Measurements from ENCODE around the gene FAM149A.

Gene FAM149A

GRCh38 chr4:186104114-186104889 lies at the start of gene FAM149A:
Gene FAM149A (plus strand): TSS chr4:186104704.
- no peak for TF ChIP-seq CTCF (conservative IDR thresholded peaks at IDR 0.05; ENCODE audit: control insufficient read depth, insufficient read depth, low read depth, low read length)
- no peak for DNase-seq (ENCODE audit: low read depth)
- no peak within 1 kb of the TSS for H3K4me3 ChIP-seq (ENCODE audit: control insufficient read depth, low read depth, low read length)

- no peak overlapping the region for H3K4me3 ChIP-seq (ENCODE audit: control insufficient read depth, low read depth, low read length)
- no peak for DNase-seq (ENCODE audit: low read depth)
- TF ChIP-seq CTCF (conservative IDR thresholded peaks at IDR 0.05; ENCODE audit: control insufficient read depth, insufficient read depth, low read depth, low read length), result no peak
Measured at GRCh38 chr4:186058253-186058979, 46.1 kb upstream of the FAM149A start.

- DNase-seq (ENCODE audit: low read depth), result no peak
- H3K4me3 ChIP-seq (ENCODE audit: control insufficient read depth, low read depth, low read length), result no peak overlapping the region
- TF ChIP-seq CTCF (conservative IDR thresholded peaks at IDR 0.05; ENCODE audit: control insufficient read depth, insufficient read depth, low read depth, low read length), result no peak
Measured at GRCh38 chr4:186058980-186059316, 45.6 kb upstream of the FAM149A start.

- no peak overlapping the region for H3K4me3 ChIP-seq (ENCODE audit: control insufficient read depth, low read depth, low read length)
- no peak for DNase-seq (ENCODE audit: low read depth)
- no peak for TF ChIP-seq CTCF (conservative IDR thresholded peaks at IDR 0.05; ENCODE audit: control insufficient read depth, insufficient read depth, low read depth, low read length)
Measured at GRCh38 chr4:186061921-186062320, 42.6 kb upstream of the FAM149A start.

GRCh38 chr4:186067757-186068385 lies 36.6 kb upstream of the FAM149A start:
- peak; percentile 57 for DNase-seq (ENCODE audit: low read depth)
- TF ChIP-seq CTCF (conservative IDR thresholded peaks at IDR 0.05; ENCODE audit: control insufficient read depth, insufficient read depth, low read depth, low read length), result peak; percentile 44
- no peak overlapping the region for H3K4me3 ChIP-seq (ENCODE audit: control insufficient read depth, low read depth, low read length)

- no peak for TF ChIP-seq CTCF (conservative IDR thresholded peaks at IDR 0.05; ENCODE audit: control insufficient read depth, insufficient read depth, low read depth, low read length)
- peak within 1 kb of the TSS; percentile 59 for H3K4me3 ChIP-seq (ENCODE audit: control insufficient read depth, low read depth, low read length)
- DNase-seq (ENCODE audit: low read depth), result peak; percentile 49
Measured at GRCh38 chr4:186068581-186069348, 35.7 kb upstream of the FAM149A start, which contains the start of gene TLR3. Gene TLR3 (plus strand): TSS chr4:186069156. CDS start chr4:186076620, 7,464 bp downstream.
